Hepatocyte (in vitro differentiated cells): ENCODE results near the gene STX3. TPM values are rescaled to one million over a fixed set of nuclear protein-coding genes. Genes with fewer than 3 reads are reported as not detected.

ENCODE experiments used
- DNase-seq: peaks from one replicate; pipeline ENCODE4 v3.0.0-alpha.2; 2016; ENCODE audit warnings: low spot score
- H2AFZ ChIP-seq: fragments of 200-600 bp; sonication (generic); 2 replicates; pipeline ENCODE4 v1.6.0; 2016; ENCODE audit warnings: antibody characterized with exemption, mild to moderate bottlenecking
- H3K27ac ChIP-seq: fragments of 200-600 bp; sonication (generic); 2 replicates; pipeline ENCODE4 v1.5.1; 2016; ENCODE audit warnings: mild to moderate bottlenecking
- H3K27me3 ChIP-seq: fragments of 200-600 bp; sonication (generic); 2 replicates; pipeline ENCODE4 v1.6.1; 2016
- H3K36me3 ChIP-seq: fragments of 200-600 bp; sonication (generic); replicated peaks from 2 replicates; pipeline ENCODE4 v1.5.1; 2016; ENCODE audit warnings: low read depth; ENCODE audit not compliant: insufficient read depth
- H3K4me1 ChIP-seq: fragments of 200-600 bp; sonication (generic); 2 replicates; pipeline ENCODE4 v1.5.1; 2016; ENCODE audit warnings: mild to moderate bottlenecking, moderate library complexity; ENCODE audit not compliant: insufficient read depth
- H3K4me2 ChIP-seq: fragments of 200-600 bp; sonication (generic); 2 replicates; pipeline ENCODE4 v1.6.0; 2016
- H3K4me3 ChIP-seq: fragments of 200-600 bp; sonication (generic); 2 replicates; pipeline ENCODE4 v1.5.1; 2016; ENCODE audit warnings: mild to moderate bottlenecking
- H3K79me2 ChIP-seq: fragments of 200-600 bp; sonication (generic); 2 replicates; pipeline ENCODE4 v1.6.0; 2017; ENCODE audit warnings: mild to moderate bottlenecking
- H3K9me2 ChIP-seq: fragments of 200-600 bp; sonication (generic); replicated peaks from 2 replicates; pipeline ENCODE4 v1.6.0; 2017; ENCODE audit warnings: mild to moderate bottlenecking; ENCODE audit not compliant: insufficient read depth
- H3K9me3 ChIP-seq: fragments of 200-600 bp; sonication (generic); 2 replicates; pipeline ENCODE4 v1.5.1; 2016; ENCODE audit warnings: low read depth, mild to moderate bottlenecking
- H4K20me1 ChIP-seq: fragments of 200-600 bp; sonication (generic); 2 replicates; pipeline ENCODE4 v1.6.0; 2016; ENCODE audit warnings: mild to moderate bottlenecking; ENCODE audit not compliant: insufficient read depth, poor library complexity, severe bottlenecking
- EZH2 ChIP-seq: fragments of 200-600 bp; sonication (generic); IDR thresholded peaks from 2 replicates; pipeline ENCODE4 v1.6.1; 2016; ENCODE audit warnings: antibody characterized with exemption, mild to moderate bottlenecking, borderline replicate concordance
- EZH2phosphoT487 ChIP-seq: fragments of 200-600 bp; sonication (generic); IDR thresholded peaks from one replicate; pipeline ENCODE4 v1.6.1; 2018; ENCODE audit warnings: antibody characterized with exemption, mild to moderate bottlenecking, low read depth, moderate library complexity; ENCODE audit not compliant: unreplicated experiment, severe bottlenecking
- WGBS: methylation state at CpG from one replicate; pipeline ENCODE4 v1.1.6; 2016; ENCODE audit warnings: low lambda C conversion rate; ENCODE audit errors: missing lambda C conversion rate; 5-methylcytosine and 5-hydroxymethylcytosine counted together
- polyA plus RNA-seq: library from polyadenylated mRNA; unstranded; fragments of >200 nt; fragmentation: Nextera tagmentation; extraction: Ambion mirVana; gene quantifications from 2 replicates; pipeline ENCODE4 v1.2.1, GENCODE V29; 2016
- total RNA-seq: library from RNA; depleted of rRNA; stranded (reverse); fragments of >200 nt; gene quantifications from 2 replicates; pipeline ENCODE4 v1.2.3, GENCODE V29; 2014
- TF ChIP-seq, protein P1 (sequence below): fragments of 200-600 bp; sonication (generic); IDR thresholded peaks from 2 replicates; pipeline ENCODE4 v1.5.1; 2016; ENCODE audit warnings: antibody characterized with exemption, mild to moderate bottlenecking; ENCODE audit not compliant: poor library complexity

Gene STX3
- total and polyA plus RNA-seq, 2 experiments from 2014 or later: 73.1 to 140 TPM

DNA sequence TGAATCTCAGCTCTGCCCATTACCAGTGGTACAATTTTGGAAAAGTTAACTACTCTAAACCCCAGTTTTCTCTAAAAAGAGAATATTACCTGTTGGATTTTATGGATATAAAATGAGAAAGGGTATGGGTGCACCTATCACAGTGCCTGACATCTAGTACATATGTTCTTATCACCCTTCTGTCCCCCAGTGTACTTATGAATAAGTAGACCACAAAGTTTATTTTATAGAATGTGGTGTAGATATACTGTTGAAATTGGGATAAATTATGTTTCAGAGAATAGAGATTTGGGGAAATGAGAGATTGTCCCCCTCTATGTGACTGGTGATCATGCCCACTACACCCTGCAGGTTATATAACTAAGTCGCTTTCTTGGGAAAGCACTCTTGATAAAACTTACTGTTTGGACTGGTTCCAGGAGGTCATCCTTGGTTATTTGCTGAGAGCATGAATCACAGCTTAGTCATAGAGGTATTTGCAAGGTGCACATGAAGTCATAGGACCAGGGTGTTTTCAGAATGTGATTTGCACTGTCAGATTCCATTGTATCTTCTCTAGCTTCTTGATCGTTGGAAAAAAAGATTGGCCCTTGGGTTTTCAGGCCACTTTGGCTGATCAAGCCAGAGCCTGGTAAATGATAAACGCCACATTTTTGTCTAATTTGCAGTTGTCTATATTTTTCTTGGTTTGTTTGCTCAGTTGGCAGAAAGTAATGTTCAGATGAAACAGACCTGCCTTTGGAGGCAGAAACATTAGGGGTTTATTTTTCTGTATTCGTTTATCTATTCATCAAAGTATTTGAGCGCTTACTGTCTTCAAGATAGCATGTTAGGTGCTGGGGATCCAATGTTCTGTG lies 21.3 kb downstream of the STX3 start:
- Histone ChIP-seq H3K36me3 (peaks cover 4% of the 10 kb centered on the region), H2AFZ (no peak overlapping the region), H3K9me2 (no peaks in the 10 kb centered on the region), H3K4me2 (peak overlapping the region; percentile 50), H3K79me2 (peaks cover 60% of the 10 kb centered on the region), H4K20me1 (no peaks in the 10 kb centered on the region), H3K4me3 (no peak overlapping the region), H3K9me3 (no peaks in the 10 kb centered on the region), H3K27me3 (no peaks in the 10 kb centered on the region), H3K4me1 (peaks cover 47% of the 10 kb centered on the region), H3K27ac (peak overlapping the region; percentile 95)
- WGBS: 65% methylated on average over 5 of the region's 5 CpGs
- TF ChIP-seq EZH2phosphoT487 (no peak), EZH2 (no peak)
- TF ChIP-seq, protein P1, sequence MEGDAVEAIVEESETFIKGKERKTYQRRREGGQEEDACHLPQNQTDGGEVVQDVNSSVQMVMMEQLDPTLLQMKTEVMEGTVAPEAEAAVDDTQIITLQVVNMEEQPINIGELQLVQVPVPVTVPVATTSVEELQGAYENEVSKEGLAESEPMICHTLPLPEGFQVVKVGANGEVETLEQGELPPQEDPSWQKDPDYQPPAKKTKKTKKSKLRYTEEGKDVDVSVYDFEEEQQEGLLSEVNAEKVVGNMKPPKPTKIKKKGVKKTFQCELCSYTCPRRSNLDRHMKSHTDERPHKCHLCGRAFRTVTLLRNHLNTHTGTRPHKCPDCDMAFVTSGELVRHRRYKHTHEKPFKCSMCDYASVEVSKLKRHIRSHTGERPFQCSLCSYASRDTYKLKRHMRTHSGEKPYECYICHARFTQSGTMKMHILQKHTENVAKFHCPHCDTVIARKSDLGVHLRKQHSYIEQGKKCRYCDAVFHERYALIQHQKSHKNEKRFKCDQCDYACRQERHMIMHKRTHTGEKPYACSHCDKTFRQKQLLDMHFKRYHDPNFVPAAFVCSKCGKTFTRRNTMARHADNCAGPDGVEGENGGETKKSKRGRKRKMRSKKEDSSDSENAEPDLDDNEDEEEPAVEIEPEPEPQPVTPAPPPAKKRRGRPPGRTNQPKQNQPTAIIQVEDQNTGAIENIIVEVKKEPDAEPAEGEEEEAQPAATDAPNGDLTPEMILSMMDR: no peak
- DNase-seq: peak; percentile 88

DNA sequence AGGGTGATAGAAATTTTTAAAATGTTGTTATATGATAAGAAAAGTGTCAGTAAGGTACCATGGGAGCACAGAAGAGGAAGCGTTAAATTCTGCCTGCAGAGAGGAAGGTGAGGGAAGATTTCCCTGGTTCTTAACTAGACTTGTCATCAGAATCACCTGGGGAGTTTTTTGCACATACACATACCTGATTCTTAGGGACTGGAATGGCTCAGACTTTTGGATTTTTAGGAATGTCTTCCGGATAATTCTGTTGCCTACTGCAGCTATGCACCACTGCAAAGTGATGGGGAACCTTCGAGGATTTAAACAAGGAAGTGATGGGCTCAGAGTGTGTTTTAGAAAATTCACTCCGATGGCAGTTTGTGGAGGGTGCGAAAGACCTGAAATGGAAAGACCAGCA lies 21.9 kb downstream of the STX3 start:
- H4K20me1 ChIP-seq: no peaks in the 10 kb centered on the region
- H3K27me3 ChIP-seq: no peaks in the 10 kb centered on the region
- TF ChIP-seq, protein P1: no peak

DNA sequence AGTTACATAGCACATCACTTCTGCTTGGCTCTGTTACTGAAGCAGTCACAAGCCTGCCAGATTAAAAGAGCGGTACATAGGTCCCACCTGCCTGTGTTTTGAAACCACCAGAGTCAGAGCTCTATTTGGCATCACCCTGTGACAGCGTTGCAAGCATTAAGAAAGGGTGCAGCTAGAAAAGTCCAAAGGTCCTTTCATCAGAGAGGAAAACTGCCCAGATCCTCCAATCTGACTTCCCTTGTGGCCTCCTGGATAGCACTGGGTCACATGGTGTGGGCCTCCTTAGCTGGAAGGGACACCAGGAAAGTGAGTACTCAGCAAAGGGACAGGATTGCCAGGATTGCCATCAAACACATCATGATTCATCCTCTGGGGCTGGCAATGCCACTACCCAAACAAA lies 22.9 kb downstream of the STX3 start:
- H3K4me1 ChIP-seq: peaks cover 36% of the 10 kb centered on the region
- H3K36me3 ChIP-seq: peaks cover 4% of the 10 kb centered on the region
- H3K27me3 ChIP-seq: no peaks in the 10 kb centered on the region
- H3K79me2 ChIP-seq: peaks cover 60% of the 10 kb centered on the region
- peak overlapping the region; percentile 50 for H3K4me2 ChIP-seq
- peak overlapping the region; percentile 95 for H3K27ac ChIP-seq
- H3K4me3 ChIP-seq: no peak overlapping the region
- no peak for TF ChIP-seq EZH2phosphoT487
- TF ChIP-seq, protein P1: no peak
- TF ChIP-seq EZH2: no peak
- H3K9me3 ChIP-seq: no peaks in the 10 kb centered on the region
- H4K20me1 ChIP-seq: no peaks in the 10 kb centered on the region
- peak; percentile 79 for DNase-seq
- WGBS: 71% methylated on average over 2 of the region's 2 CpGs
- H3K9me2 ChIP-seq: no peaks in the 10 kb centered on the region
- no peak overlapping the region for H2AFZ ChIP-seq

More for the DNA sequence above, 21.9 kb downstream of the STX3 start:
- Histone ChIP-seq H3K4me2 (peak overlapping the region; percentile 50), H3K9me3 (no peaks in the 10 kb centered on the region), H3K4me3 (no peak overlapping the region), H3K36me3 (peaks cover 4% of the 10 kb centered on the region), H3K27ac (peak overlapping the region; percentile 95), H3K9me2 (no peaks in the 10 kb centered on the region), H2AFZ (no peak overlapping the region), H3K79me2 (peaks cover 59% of the 10 kb centered on the region), H3K4me1 (peaks cover 41% of the 10 kb centered on the region)
- 87% methylated on average over 5 of the region's 5 CpGs for WGBS
- DNase-seq: no peak
